H1 (cell line): Measurements from ENCODE around the gene SLC25A21. TPM values are rescaled to one million over a fixed set of nuclear protein-coding genes. Genes with fewer than 3 reads are reported as not detected.

Experiments used
- CTCF ChIA-PET: fragments of 300-600 bp; sonication (Branson Sonifier 250); formaldehyde crosslinking; loops from one replicate; lab custom pipeline; 2021; ENCODE audit not compliant: partially characterized antibody; lab: Charles Lee
- POLR2A ChIA-PET: fragments of 300-600 bp; sonication (Branson Sonifier 250); formaldehyde crosslinking; loops from one replicate; lab custom pipeline; 2021; ENCODE audit warnings: inconsistent platforms; ENCODE audit not compliant: partially characterized antibody; lab: Charles Lee
- DNase-seq, 2 experiments: peaks; one replicate each; pipeline versions ENCODE4 v3.0.0 to v3.0.0-alpha.2; 2010 to 2022; ENCODE audit warnings: low spot score in 2 of 2, low read depth in 1 of 2, mixed read lengths in 1 of 2
- FAIRE-seq: peaks from 2 replicates; lab custom pipeline; 2011; peaks lifted over from hg19 to GRCh38; lab: Jason Lieb, UNC
- H2AFZ ChIP-seq: 2 replicates; pipeline ENCODE4 v1.8.1; 2012; ENCODE audit warnings: low read length, inconsistent platforms
- H2AK5ac ChIP-seq: 2 replicates; pipeline ENCODE4 v1.6.1; 2013; ENCODE audit warnings: low read depth, low read length
- H2BK120ac ChIP-seq: replicated peaks from 2 replicates; pipeline ENCODE3; 2013; ENCODE audit warnings: low read depth, low read length, inconsistent platforms
- H2BK12ac ChIP-seq: 2 replicates; pipeline ENCODE4 v1.6.1; 2013; ENCODE audit warnings: low read depth, low read length
- H2BK15ac ChIP-seq: 2 replicates; pipeline ENCODE4 v1.6.1; 2013; ENCODE audit warnings: low read length
- H2BK20ac ChIP-seq: 2 replicates; pipeline ENCODE4 v1.6.1; 2013; ENCODE audit warnings: low read length
- H2BK5ac ChIP-seq: 2 replicates; pipeline ENCODE4 v1.6.1; 2013; ENCODE audit warnings: low read depth, low read length
- H3K14ac ChIP-seq: 2 replicates; pipeline ENCODE4 v1.6.1; 2013; ENCODE audit warnings: inconsistent platforms; ENCODE audit not compliant: insufficient read length
- H3K18ac ChIP-seq: 2 replicates; pipeline ENCODE4 v1.6.1; 2013; ENCODE audit warnings: low read length; ENCODE audit errors: extremely low read depth
- H3K23ac ChIP-seq: 2 replicates; pipeline ENCODE4 v1.6.1; 2013; ENCODE audit warnings: inconsistent platforms; ENCODE audit not compliant: insufficient read length
- H3K23me2 ChIP-seq: 2 replicates; pipeline ENCODE4 v1.6.1; 2013; ENCODE audit warnings: low read depth, low read length
- H3K27ac ChIP-seq: 2 replicates; pipeline ENCODE4 v1.6.1; 2011; ENCODE audit warnings: low read depth, low read length, inconsistent platforms
- H3K27me3 ChIP-seq, 4 experiments: replicated peaks in 1 of 4; 1 replicate in 1 of 4; 2 replicates in 3 of 4; pipeline versions ENCODE4 v1.6.1 to v1.8.1; 2011 to 2013; ENCODE audit warnings: low read length in 3 of 4, mild to moderate bottlenecking in 3 of 4, inconsistent platforms in 2 of 4, mixed read lengths in 2 of 4, moderate library complexity in 1 of 4; ENCODE audit not compliant: control insufficient read depth in 3 of 4, insufficient read depth in 3 of 4; ENCODE audit errors: extremely low read depth in 1 of 4
- H3K36me3 ChIP-seq, 4 experiments: 2 replicates each; pipeline versions ENCODE4 v1.6.1 to v1.8.1; 2011 to 2013; ENCODE audit warnings: mild to moderate bottlenecking in 4 of 4, low read length in 3 of 4, moderate library complexity in 2 of 4, control low read depth in 1 of 4, inconsistent platforms in 1 of 4; ENCODE audit not compliant: insufficient read depth in 4 of 4, control insufficient read depth in 2 of 4
- H3K4ac ChIP-seq: replicated peaks from 2 replicates; pipeline ENCODE3; 2013; ENCODE audit warnings: low read length, low read depth, mixed read lengths, inconsistent platforms; ENCODE audit not compliant: insufficient read length
- H3K4me1 ChIP-seq, 4 experiments: replicated peaks in 1 of 4; 1 replicate in 1 of 4; 2 replicates in 3 of 4; pipeline versions ENCODE4 v1.6.1 to v1.8.1; 2011 to 2013; ENCODE audit warnings: low read length in 3 of 4, inconsistent platforms in 2 of 4, mixed read lengths in 1 of 4; ENCODE audit not compliant: insufficient read depth in 4 of 4, control insufficient read depth in 3 of 4
- H3K4me2 ChIP-seq, 2 experiments: 2 replicates each; pipeline versions ENCODE4 v1.6.1 to v1.8.1; 2011 to 2013; ENCODE audit warnings: low read depth in 2 of 2, low read length in 2 of 2, control low read depth in 1 of 2, inconsistent platforms in 1 of 2, mild to moderate bottlenecking in 1 of 2; ENCODE audit not compliant: insufficient read depth in 1 of 2
- H3K4me3 ChIP-seq, 4 experiments: fragments of 200-600, 300-600 bp in 1 of 4; sonication (generic), shearing (Covaris generic), sonication (Bioruptor Twin) in 1 of 4; 2 replicates each; pipeline versions ENCODE4 v1.5.1 to v1.8.1; 2011 to 2016; ENCODE audit warnings: low read length in 4 of 4, low read depth in 3 of 4, control low read depth in 2 of 4, inconsistent platforms in 2 of 4, mild to moderate bottlenecking in 2 of 4, mixed read lengths in 1 of 4, moderate library complexity in 1 of 4; ENCODE audit not compliant: insufficient read depth in 2 of 4; ENCODE audit errors: extremely low read depth in 1 of 4
- H3K56ac ChIP-seq: replicated peaks from 2 replicates; pipeline ENCODE3; 2013; ENCODE audit warnings: low read depth, mild to moderate bottlenecking, mixed read lengths, low read length, inconsistent platforms; ENCODE audit not compliant: insufficient read length
- H3K79me1 ChIP-seq: 2 replicates; pipeline ENCODE4 v1.6.1; 2013; ENCODE audit warnings: low read depth, low read length, control low read depth
- H3K79me2 ChIP-seq, 2 experiments: 2 replicates each; pipeline versions ENCODE4 v1.6.1 to v1.8.1; 2012 to 2013; ENCODE audit warnings: low read length in 2 of 2, mild to moderate bottlenecking in 2 of 2, inconsistent platforms in 1 of 2; ENCODE audit not compliant: insufficient read depth in 2 of 2, control insufficient read depth in 1 of 2
- H3K9ac ChIP-seq, 4 experiments: replicated peaks in 1 of 4; 1 replicate in 1 of 4; 2 replicates in 3 of 4; pipeline versions ENCODE4 v1.6.1 to v1.8.1; 2011 to 2013; ENCODE audit warnings: low read depth in 3 of 4, low read length in 3 of 4, control low read depth in 2 of 4, mild to moderate bottlenecking in 2 of 4, moderate library complexity in 2 of 4, inconsistent platforms in 1 of 4; ENCODE audit errors: extremely low read depth in 1 of 4
- H3K9me3 ChIP-seq, 2 experiments: 2 replicates each; pipeline versions ENCODE4 v1.6.1 to v1.8.1; 2012 to 2013; ENCODE audit warnings: mild to moderate bottlenecking in 2 of 2, moderate library complexity in 2 of 2, control low read depth in 1 of 2, inconsistent platforms in 1 of 2, low read depth in 1 of 2, low read length in 1 of 2, mixed read lengths in 1 of 2; ENCODE audit not compliant: insufficient read depth in 2 of 2
- H4K20me1 ChIP-seq, 2 experiments: replicated peaks in 1 of 2; 2 replicates each; pipeline versions ENCODE3 to v1.8.1; 2011 to 2013; ENCODE audit warnings: inconsistent platforms in 2 of 2, low read length in 2 of 2, mild to moderate bottlenecking in 1 of 2; ENCODE audit not compliant: insufficient read depth in 2 of 2, control insufficient read depth in 1 of 2
- H4K5ac ChIP-seq: 2 replicates; pipeline ENCODE4 v1.6.1; 2013; ENCODE audit warnings: low read length, low read depth, mixed read lengths, inconsistent platforms; ENCODE audit not compliant: insufficient read length
- H4K8ac ChIP-seq: 2 replicates; pipeline ENCODE4 v1.8.0; 2013; ENCODE audit warnings: mild to moderate bottlenecking, moderate library complexity, low read length, inconsistent platforms; ENCODE audit not compliant: insufficient read depth; ENCODE audit errors: extremely low read depth
- H4K91ac ChIP-seq: replicated peaks from 2 replicates; pipeline ENCODE3; 2013; ENCODE audit warnings: low read length, mixed read lengths, inconsistent platforms; ENCODE audit not compliant: insufficient read length
- BRCA1 ChIP-seq: IDR thresholded peaks from 2 replicates; pipeline ENCODE4 v1.6.1; 2012; ENCODE audit warnings: low read depth, low read length, improper control_type of control experiment
- CHD2 ChIP-seq: IDR thresholded peaks from 2 replicates; pipeline ENCODE4 v1.6.1; 2012; ENCODE audit warnings: low read length, improper control_type of control experiment
- GTF2F1 ChIP-seq: IDR thresholded peaks from 2 replicates; pipeline ENCODE4 v1.6.1; 2012; ENCODE audit warnings: low read depth, low read length, improper control_type of control experiment, borderline replicate concordance
- JUND ChIP-seq: IDR thresholded peaks from 2 replicates; pipeline ENCODE4 v1.6.1; 2011; ENCODE audit warnings: mild to moderate bottlenecking, improper control_type of control experiment, low read length
- RXRA ChIP-seq: IDR thresholded peaks from 2 replicates; pipeline ENCODE4 v1.6.1; 2011; ENCODE audit warnings: low read depth, mild to moderate bottlenecking, low read length, moderate library complexity; ENCODE audit not compliant: insufficient read depth
- SP4 ChIP-seq: IDR thresholded peaks from 2 replicates; pipeline ENCODE4 v1.6.1; 2012; ENCODE audit warnings: low read length, inconsistent platforms
- TAF1 ChIP-seq: IDR thresholded peaks from 2 replicates; pipeline ENCODE4 v1.6.1; 2011; ENCODE audit warnings: mild to moderate bottlenecking, low read depth, low read length
- USF2 ChIP-seq: IDR thresholded peaks from 2 replicates; pipeline ENCODE4 v1.6.1; 2011; ENCODE audit warnings: low read length, improper control_type of control experiment
- polyA plus RNA-seq, 7 experiments: library from polyadenylated mRNA; depleted of rRNA in 3 of 7; stranded (reverse) in 5 of 7; unstranded in 2 of 7; fragments of >200 nt in 5 of 7; fragments of 200-250 nt in 2 of 7; gene quantifications; 1 replicate in 5 of 7; 2 replicates in 1 of 7; 4 replicates in 1 of 7; pipeline versions ENCODE4 v1.2.1 to v1.2.3, GENCODE V29; 2011 to 2013; ENCODE audit warnings: missing spikeins in 2 of 7, mixed read lengths in 2 of 7
- total RNA-seq: library from RNA; stranded (reverse); fragmentation: NEBNext Ultra II Directional; extraction: Animal tissue kit (Norgen Biotek cat#: 25700); gene quantifications from 2 replicates; pipeline ENCODE4 v1.2.1, GENCODE V29; 2021

Gene SLC25A21
- total and polyA plus RNA-seq, 2 of the 8 experiments (the other 6 are each of a cell fraction or from before 2014, with no cell fraction given), result 6.9 to 15.7 TPM

GRCh38 chr14:37213016-37213415 lies 40.6 kb upstream of the SLC25A21 start:
- Histone ChIP-seq H3K14ac (no peak overlapping the region), H3K18ac (no peak overlapping the region), H3K4me1 (no peaks in the 10 kb centered on the region), H2BK15ac (no peak overlapping the region), H3K79me2 (peaks cover 3 to 4% of the 10 kb centered on the region in 2 experiments; a peak in 3 of 4 replicates), H3K9ac (no peak overlapping the region), H3K79me1 (no peaks in the 10 kb centered on the region; the same call in 1 of the 2 replicates), H4K5ac (no peak overlapping the region), H2AK5ac (no peak overlapping the region), H3K23ac (no peak overlapping the region), H2BK5ac (no peak overlapping the region), H3K4me2 (no peak overlapping the region), H3K4me3 (no peak overlapping the region), H3K36me3 (no peaks in the 10 kb centered on the region; a peak in 2 of 8 replicates), H3K23me2 (no peaks in the 10 kb centered on the region), H2AFZ (no peak overlapping the region), H2BK20ac (no peak overlapping the region), H4K8ac (no peak overlapping the region), H3K4ac (no peak overlapping the region), H2BK120ac (no peak overlapping the region), H4K91ac (no peak overlapping the region), H3K27me3 (no peaks in the 10 kb centered on the region), H2BK12ac (no peak overlapping the region), H3K9me3 (no peaks in the 10 kb centered on the region; a peak in 1 of 4 replicates), H4K20me1 (no peaks in the 10 kb centered on the region), H3K56ac (no peak overlapping the region), H3K27ac (no peak overlapping the region)
- DNase-seq, result no peak
- ChIA-PET CTCF (no interaction called here), POLR2A (no interaction called here)
- FAIRE-seq, result no peak
- TF ChIP-seq CHD2, result no peak
- TF ChIP-seq GTF2F1, result no peak
- TF ChIP-seq RXRA, result no peak
- no peak for TF ChIP-seq TAF1
- no peak for TF ChIP-seq SP4
- TF ChIP-seq BRCA1, result no peak
- no peak for TF ChIP-seq USF2
- TF ChIP-seq JUND, result no peak
